H1 (cell line): ENCODE results near the gene KIF26B. TPM values are rescaled to one million over a fixed set of nuclear protein-coding genes. Genes with fewer than 3 reads are reported as not detected.
A peak's percentile ranks its signal among the peaks of the same experiment; 100 is the strongest.

Experiments
- CTCF ChIA-PET: fragments of 300-600 bp; sonication (Branson Sonifier 250); formaldehyde crosslinking; loops from one replicate; lab custom pipeline; 2021; ENCODE audit not compliant: partially characterized antibody; lab: Charles Lee
- POLR2A ChIA-PET: fragments of 300-600 bp; sonication (Branson Sonifier 250); formaldehyde crosslinking; loops from one replicate; lab custom pipeline; 2021; ENCODE audit warnings: inconsistent platforms; ENCODE audit not compliant: partially characterized antibody; lab: Charles Lee
- DNase-seq, 2 experiments: peaks; one replicate each; pipeline versions ENCODE4 v3.0.0 to v3.0.0-alpha.2; 2010 to 2022; ENCODE audit warnings: low spot score in 2 of 2, low read depth in 1 of 2, mixed read lengths in 1 of 2
- FAIRE-seq: peaks from 2 replicates; lab custom pipeline; 2011; peaks lifted over from hg19 to GRCh38; lab: Jason Lieb, UNC
- H2AFZ ChIP-seq: 2 replicates; pipeline ENCODE4 v1.8.1; 2012; ENCODE audit warnings: low read length, inconsistent platforms
- H2AK5ac ChIP-seq: 2 replicates; pipeline ENCODE4 v1.6.1; 2013; ENCODE audit warnings: low read depth, low read length
- H2BK120ac ChIP-seq: replicated peaks from 2 replicates; pipeline ENCODE3; 2013; ENCODE audit warnings: low read depth, low read length, inconsistent platforms
- H2BK12ac ChIP-seq: 2 replicates; pipeline ENCODE4 v1.6.1; 2013; ENCODE audit warnings: low read depth, low read length
- H2BK15ac ChIP-seq: 2 replicates; pipeline ENCODE4 v1.6.1; 2013; ENCODE audit warnings: low read length
- H2BK20ac ChIP-seq: 2 replicates; pipeline ENCODE4 v1.6.1; 2013; ENCODE audit warnings: low read length
- H2BK5ac ChIP-seq: 2 replicates; pipeline ENCODE4 v1.6.1; 2013; ENCODE audit warnings: low read depth, low read length
- H3K14ac ChIP-seq: 2 replicates; pipeline ENCODE4 v1.6.1; 2013; ENCODE audit warnings: inconsistent platforms; ENCODE audit not compliant: insufficient read length
- H3K18ac ChIP-seq: 2 replicates; pipeline ENCODE4 v1.6.1; 2013; ENCODE audit warnings: low read length; ENCODE audit errors: extremely low read depth
- H3K23ac ChIP-seq: 2 replicates; pipeline ENCODE4 v1.6.1; 2013; ENCODE audit warnings: inconsistent platforms; ENCODE audit not compliant: insufficient read length
- H3K23me2 ChIP-seq: 2 replicates; pipeline ENCODE4 v1.6.1; 2013; ENCODE audit warnings: low read depth, low read length
- H3K27ac ChIP-seq: 2 replicates; pipeline ENCODE4 v1.6.1; 2011; ENCODE audit warnings: low read depth, low read length, inconsistent platforms
- H3K27me3 ChIP-seq, 4 experiments: replicated peaks in 1 of 4; 1 replicate in 1 of 4; 2 replicates in 3 of 4; pipeline versions ENCODE4 v1.6.1 to v1.8.1; 2011 to 2013; ENCODE audit warnings: low read length in 3 of 4, mild to moderate bottlenecking in 3 of 4, inconsistent platforms in 2 of 4, mixed read lengths in 2 of 4, moderate library complexity in 1 of 4; ENCODE audit not compliant: control insufficient read depth in 3 of 4, insufficient read depth in 3 of 4; ENCODE audit errors: extremely low read depth in 1 of 4
- H3K36me3 ChIP-seq, 4 experiments: 2 replicates each; pipeline versions ENCODE4 v1.6.1 to v1.8.1; 2011 to 2013; ENCODE audit warnings: mild to moderate bottlenecking in 4 of 4, low read length in 3 of 4, moderate library complexity in 2 of 4, control low read depth in 1 of 4, inconsistent platforms in 1 of 4; ENCODE audit not compliant: insufficient read depth in 4 of 4, control insufficient read depth in 2 of 4
- H3K4ac ChIP-seq: replicated peaks from 2 replicates; pipeline ENCODE3; 2013; ENCODE audit warnings: low read length, low read depth, mixed read lengths, inconsistent platforms; ENCODE audit not compliant: insufficient read length
- H3K4me1 ChIP-seq, 4 experiments: replicated peaks in 1 of 4; 1 replicate in 1 of 4; 2 replicates in 3 of 4; pipeline versions ENCODE4 v1.6.1 to v1.8.1; 2011 to 2013; ENCODE audit warnings: low read length in 3 of 4, inconsistent platforms in 2 of 4, mixed read lengths in 1 of 4; ENCODE audit not compliant: insufficient read depth in 4 of 4, control insufficient read depth in 3 of 4
- H3K4me2 ChIP-seq, 2 experiments: 2 replicates each; pipeline versions ENCODE4 v1.6.1 to v1.8.1; 2011 to 2013; ENCODE audit warnings: low read depth in 2 of 2, low read length in 2 of 2, control low read depth in 1 of 2, inconsistent platforms in 1 of 2, mild to moderate bottlenecking in 1 of 2; ENCODE audit not compliant: insufficient read depth in 1 of 2
- H3K4me3 ChIP-seq, 4 experiments: fragments of 200-600, 300-600 bp in 1 of 4; sonication (generic), shearing (Covaris generic), sonication (Bioruptor Twin) in 1 of 4; 2 replicates each; pipeline versions ENCODE4 v1.5.1 to v1.8.1; 2011 to 2016; ENCODE audit warnings: low read length in 4 of 4, low read depth in 3 of 4, control low read depth in 2 of 4, inconsistent platforms in 2 of 4, mild to moderate bottlenecking in 2 of 4, mixed read lengths in 1 of 4, moderate library complexity in 1 of 4; ENCODE audit not compliant: insufficient read depth in 2 of 4; ENCODE audit errors: extremely low read depth in 1 of 4
- H3K56ac ChIP-seq: replicated peaks from 2 replicates; pipeline ENCODE3; 2013; ENCODE audit warnings: low read depth, mild to moderate bottlenecking, mixed read lengths, low read length, inconsistent platforms; ENCODE audit not compliant: insufficient read length
- H3K79me1 ChIP-seq: 2 replicates; pipeline ENCODE4 v1.6.1; 2013; ENCODE audit warnings: low read depth, low read length, control low read depth
- H3K79me2 ChIP-seq, 2 experiments: 2 replicates each; pipeline versions ENCODE4 v1.6.1 to v1.8.1; 2012 to 2013; ENCODE audit warnings: low read length in 2 of 2, mild to moderate bottlenecking in 2 of 2, inconsistent platforms in 1 of 2; ENCODE audit not compliant: insufficient read depth in 2 of 2, control insufficient read depth in 1 of 2
- H3K9ac ChIP-seq, 4 experiments: replicated peaks in 1 of 4; 1 replicate in 1 of 4; 2 replicates in 3 of 4; pipeline versions ENCODE4 v1.6.1 to v1.8.1; 2011 to 2013; ENCODE audit warnings: low read depth in 3 of 4, low read length in 3 of 4, control low read depth in 2 of 4, mild to moderate bottlenecking in 2 of 4, moderate library complexity in 2 of 4, inconsistent platforms in 1 of 4; ENCODE audit errors: extremely low read depth in 1 of 4
- H3K9me3 ChIP-seq, 2 experiments: 2 replicates each; pipeline versions ENCODE4 v1.6.1 to v1.8.1; 2012 to 2013; ENCODE audit warnings: mild to moderate bottlenecking in 2 of 2, moderate library complexity in 2 of 2, control low read depth in 1 of 2, inconsistent platforms in 1 of 2, low read depth in 1 of 2, low read length in 1 of 2, mixed read lengths in 1 of 2; ENCODE audit not compliant: insufficient read depth in 2 of 2
- H4K20me1 ChIP-seq, 2 experiments: replicated peaks in 1 of 2; 2 replicates each; pipeline versions ENCODE3 to v1.8.1; 2011 to 2013; ENCODE audit warnings: inconsistent platforms in 2 of 2, low read length in 2 of 2, mild to moderate bottlenecking in 1 of 2; ENCODE audit not compliant: insufficient read depth in 2 of 2, control insufficient read depth in 1 of 2
- H4K5ac ChIP-seq: 2 replicates; pipeline ENCODE4 v1.6.1; 2013; ENCODE audit warnings: low read length, low read depth, mixed read lengths, inconsistent platforms; ENCODE audit not compliant: insufficient read length
- H4K8ac ChIP-seq: 2 replicates; pipeline ENCODE4 v1.8.0; 2013; ENCODE audit warnings: mild to moderate bottlenecking, moderate library complexity, low read length, inconsistent platforms; ENCODE audit not compliant: insufficient read depth; ENCODE audit errors: extremely low read depth
- H4K91ac ChIP-seq: replicated peaks from 2 replicates; pipeline ENCODE3; 2013; ENCODE audit warnings: low read length, mixed read lengths, inconsistent platforms; ENCODE audit not compliant: insufficient read length
- ASH2L ChIP-seq: fragments of 200-600, 300-600 bp; sonication (generic); IDR thresholded peaks from one replicate; pipeline ENCODE4 v1.7.1; 2017; ENCODE audit warnings: low read length
- ATF3 ChIP-seq: IDR thresholded peaks from 2 replicates; pipeline ENCODE4 v1.6.1; 2011; ENCODE audit warnings: low read depth, mild to moderate bottlenecking, low read length; ENCODE audit not compliant: insufficient read depth
- JUND ChIP-seq: IDR thresholded peaks from 2 replicates; pipeline ENCODE4 v1.6.1; 2011; ENCODE audit warnings: mild to moderate bottlenecking, improper control_type of control experiment, low read length
- POLR2A ChIP-seq, 2 experiments: IDR thresholded peaks; 1 replicate in 1 of 2; 2 replicates in 1 of 2; pipeline ENCODE4 v1.6.1; 2011; ENCODE audit warnings: low read depth in 2 of 2, low read length in 2 of 2, mild to moderate bottlenecking in 2 of 2; ENCODE audit errors: control extremely low read depth in 1 of 2
- RBBP5 ChIP-seq: IDR thresholded peaks from 2 replicates; pipeline ENCODE4 v1.7.1; 2012; ENCODE audit warnings: low read depth, mild to moderate bottlenecking, inconsistent platforms, low read length, moderate library complexity, borderline replicate concordance
- SIX5 ChIP-seq: IDR thresholded peaks from 2 replicates; pipeline ENCODE4 v1.6.1; 2011; ENCODE audit warnings: mild to moderate bottlenecking, low read depth, low read length
- SP4 ChIP-seq: IDR thresholded peaks from 2 replicates; pipeline ENCODE4 v1.6.1; 2012; ENCODE audit warnings: low read length, inconsistent platforms
- SRF ChIP-seq: IDR thresholded peaks from 2 replicates; pipeline ENCODE4 v1.6.1; 2011; ENCODE audit warnings: mild to moderate bottlenecking, low read depth, low read length, moderate library complexity
- SUZ12 ChIP-seq: fragments of 200-600 bp; sonication (generic); IDR thresholded peaks from 2 replicates; pipeline ENCODE4 v1.6.1; 2012; ENCODE audit warnings: mild to moderate bottlenecking, inconsistent platforms, low read length, moderate library complexity, mixed read lengths
- YY1 ChIP-seq: IDR thresholded peaks from 2 replicates; pipeline ENCODE4 v1.6.1; 2011; ENCODE audit warnings: low read depth, mild to moderate bottlenecking, low read length
- WGBS, 2 experiments: shearing (Covaris generic) in 1 of 2; methylation state at CpG; one replicate each; pipeline versions ENCODE4 v1.1.6 to v1.1.7; 2013 to 2015; ENCODE audit warnings: low lambda C conversion rate in 2 of 2, mixed read lengths in 2 of 2, inconsistent platforms in 1 of 2, low coverage in 1 of 2, missing lambda C conversion rate in 1 of 2; ENCODE audit not compliant: insufficient replicate concordance in 2 of 2, insufficient coverage in 1 of 2, insufficient read length in 1 of 2; ENCODE audit errors: extremely low coverage in 1 of 2, missing lambda C conversion rate in 1 of 2; 5-methylcytosine and 5-hydroxymethylcytosine counted together
- polyA plus RNA-seq, 7 experiments: library from polyadenylated mRNA; depleted of rRNA in 3 of 7; stranded (reverse) in 5 of 7; unstranded in 2 of 7; fragments of >200 nt in 5 of 7; fragments of 200-250 nt in 2 of 7; gene quantifications; 1 replicate in 5 of 7; 2 replicates in 1 of 7; 4 replicates in 1 of 7; pipeline versions ENCODE4 v1.2.1 to v1.2.3, GENCODE V29; 2011 to 2013; ENCODE audit warnings: missing spikeins in 2 of 7, mixed read lengths in 2 of 7
- total RNA-seq: library from RNA; stranded (reverse); fragmentation: NEBNext Ultra II Directional; extraction: Animal tissue kit (Norgen Biotek cat#: 25700); gene quantifications from 2 replicates; pipeline ENCODE4 v1.2.1, GENCODE V29; 2021

Gene KIF26B
- total and polyA plus RNA-seq, 2 of the 8 experiments (the other 6 are each of a cell fraction or from before 2014, with no cell fraction given), result 0.06 to 0.28 TPM

DNA sequence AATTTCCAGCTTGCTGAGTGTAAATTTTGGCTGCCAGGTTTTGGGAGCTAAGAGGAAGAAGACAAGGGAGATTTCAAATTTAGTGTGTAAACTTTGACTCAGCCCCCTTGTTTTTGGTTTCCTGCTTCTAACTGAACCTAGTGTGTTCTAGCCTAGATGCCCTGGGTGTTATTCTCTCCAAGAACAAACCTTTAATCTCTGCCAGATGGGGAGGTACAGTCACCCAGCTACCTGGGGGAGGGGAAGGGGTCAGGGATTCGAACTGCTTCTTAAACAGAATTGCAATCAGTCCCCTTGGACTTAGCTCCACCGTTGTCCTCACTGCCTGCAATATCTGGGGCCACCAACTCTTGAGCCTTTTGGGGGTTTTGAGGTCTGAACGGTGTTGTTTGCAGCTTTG is 238.9 kb downstream of the KIF26B start:
- ChIA-PET POLR2A (no interaction called here), CTCF (interaction anchor here (0.7 to 1.7 kb wide), 3 partner anchors 8 to 240 kb away, joined by 3 to 5 read pairs (median 3); no protein-coding TSS in a partner anchor)
- FAIRE-seq (no peak), DNase-seq (no peak)
- Histone ChIP-seq H3K79me2 (no peaks in the 10 kb centered on the region), H4K20me1 (no peaks in the 10 kb centered on the region), H3K36me3 (no peaks in the 10 kb centered on the region), H4K91ac (no peak overlapping the region), H3K4me3 (no peak overlapping the region), H3K4ac (no peak overlapping the region), H3K23ac (no peak overlapping the region), H2BK20ac (no peak overlapping the region), H2AFZ (peak overlapping the region; percentile 72), H3K9me3 (no peaks in the 10 kb centered on the region), H4K5ac (no peak overlapping the region), H2BK120ac (no peak overlapping the region), H3K79me1 (no peaks in the 10 kb centered on the region), H2BK15ac (no peak overlapping the region), H3K27ac (no peak overlapping the region), H3K23me2 (no peaks in the 10 kb centered on the region), H2AK5ac (no peak overlapping the region), H3K56ac (no peak overlapping the region), H2BK5ac (no peak overlapping the region), H3K9ac (no peak overlapping the region), H3K27me3 (no peaks in the 10 kb centered on the region), H3K4me2 (no peak overlapping the region), H3K4me1 (no peaks in the 10 kb centered on the region), H3K14ac (no peak overlapping the region), H4K8ac (no peak overlapping the region), H3K18ac (no peak overlapping the region), H2BK12ac (no peak overlapping the region)
- 84% methylated on average over 3 of the region's 3 CpGs; no CpG with 5 or more reads in 1 of the 2 experiments for WGBS, 2 experiments
- TF ChIP-seq SUZ12 (no peak), POLR2A (IDR thresholded peaks at IDR 0.05; ENCODE audit: control extremely low read depth in 1 of 2, low read depth in 2 of 2, low read length in 2 of 2) (no peak), SIX5 (no peak), SP4 (no peak), ATF3 (no peak), ASH2L (no peak), RBBP5 (no peak), YY1 (no peak), JUND (no peak), SRF (no peak)
